Endometrium (tissue), 2 donors: Measurements from ENCODE around the gene CKLF.

Experiments
- FAIRE-seq: peaks from 2 replicates; lab custom pipeline; 2012; peaks lifted over from hg19 to GRCh38; lab: Jason Lieb, UNC
- donor health status: control.
- donor health status: control.

Gene CKLF

DNA sequence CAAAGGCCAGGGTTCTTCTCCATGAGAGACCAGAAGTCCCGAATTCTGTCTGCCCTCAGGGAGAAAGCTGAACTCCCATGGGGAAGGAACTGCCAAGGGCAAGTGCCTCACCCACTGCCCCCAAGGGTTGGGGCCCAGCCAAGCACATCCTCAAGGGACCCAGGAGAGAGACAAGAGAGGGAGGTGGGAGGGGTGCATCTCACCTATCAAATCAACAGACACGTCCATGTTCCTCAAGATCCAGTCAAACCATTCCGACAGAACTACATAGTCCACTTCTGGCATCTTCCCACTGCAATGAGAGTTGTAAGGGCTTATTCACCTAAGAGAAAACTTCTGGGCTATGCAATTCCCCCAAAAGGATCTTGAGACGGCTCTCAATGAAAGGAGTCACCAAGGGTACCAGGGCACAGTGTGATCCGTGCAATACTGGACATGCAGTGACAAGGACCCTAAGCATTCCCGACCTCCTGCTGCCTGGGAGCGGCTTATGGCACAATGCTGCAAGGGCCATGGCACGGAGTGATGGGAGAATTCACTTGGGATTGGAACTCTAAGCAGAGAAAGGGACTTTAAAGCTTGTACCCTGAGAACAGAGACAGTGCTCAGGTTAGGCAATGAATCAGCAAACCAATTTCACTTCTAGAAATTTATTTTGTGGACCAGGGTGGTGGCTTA, 34.7 kb upstream of the CKLF start:
- FAIRE-seq, result no peak

DNA sequence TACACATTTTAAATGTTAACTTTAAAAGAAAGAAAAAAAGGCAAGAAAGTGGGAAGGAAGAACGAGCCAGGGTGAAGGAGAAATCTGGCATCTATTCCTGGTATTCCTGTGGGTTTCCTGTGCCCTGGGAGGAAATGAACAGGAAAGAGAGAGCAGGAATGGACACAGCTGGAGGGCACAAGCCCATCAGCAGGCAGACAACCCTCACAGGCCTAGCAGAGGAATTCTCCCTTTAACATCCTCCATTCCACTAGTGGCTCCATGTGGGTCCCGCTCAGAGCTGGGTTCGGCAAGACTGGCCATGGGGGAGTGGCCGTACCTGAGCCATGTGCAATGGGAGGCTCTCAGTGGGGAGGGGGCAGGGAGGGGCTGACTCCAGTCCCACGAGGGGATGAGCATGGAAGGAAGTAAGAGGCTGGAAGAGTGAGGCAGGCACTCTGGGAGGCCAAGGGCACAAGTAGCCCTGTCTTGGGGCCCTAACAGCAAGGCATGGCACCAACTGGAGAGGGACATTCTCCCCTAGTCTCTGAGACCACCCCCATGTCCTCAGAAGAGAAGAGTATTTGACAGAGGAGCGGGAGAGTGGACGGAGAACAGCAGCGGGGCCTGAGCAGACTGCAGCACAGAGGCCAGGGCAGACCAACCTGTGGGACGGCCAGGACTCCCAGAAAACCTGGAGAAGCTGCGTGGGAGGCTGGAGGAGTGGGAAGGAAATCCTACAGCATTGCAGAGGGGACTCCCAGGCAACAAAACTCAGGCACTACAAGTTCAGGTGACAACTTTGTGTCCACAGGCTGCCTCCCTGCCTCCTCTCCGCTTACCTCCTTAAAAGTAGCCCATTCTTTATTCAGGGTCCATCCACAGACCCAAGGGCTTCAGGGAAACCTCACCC, 32.6 kb upstream of the CKLF start:
- FAIRE-seq, result no peak

DNA sequence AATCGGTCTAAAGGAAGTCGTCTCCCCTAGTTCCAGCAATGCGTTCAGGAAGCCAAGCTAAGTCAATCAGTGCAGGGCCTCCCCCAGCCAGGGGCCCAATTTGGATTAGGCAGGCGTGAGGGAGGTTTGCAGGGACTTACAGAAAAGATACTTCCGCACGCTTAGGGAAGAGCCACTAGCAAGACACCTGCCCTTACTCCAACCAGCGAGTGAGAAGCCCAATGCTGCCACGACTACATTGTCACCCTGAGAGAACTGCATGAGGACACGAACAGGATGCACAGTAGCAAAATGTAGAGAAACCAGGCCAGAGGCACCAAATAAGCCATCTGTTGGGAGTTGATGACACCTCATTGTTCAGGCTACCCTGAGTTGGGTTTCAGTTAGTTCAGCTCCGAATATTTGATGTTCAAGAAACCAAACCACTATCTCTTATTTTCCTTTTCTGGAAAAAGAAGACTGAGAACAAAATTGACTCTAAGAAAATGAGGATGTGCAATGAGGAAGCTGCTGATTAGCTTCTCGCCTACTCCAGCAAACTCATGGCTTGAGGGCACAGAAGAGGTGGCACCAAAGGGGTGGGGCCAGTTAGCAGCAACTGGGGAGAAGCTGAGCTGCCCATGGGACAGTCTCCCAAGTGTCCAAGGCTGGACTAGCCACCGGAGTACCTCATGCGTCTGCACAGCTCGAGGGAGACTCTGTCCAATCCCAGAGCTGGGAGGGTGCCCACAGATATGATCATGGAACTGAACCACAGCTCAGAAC, 31.8 kb upstream of the CKLF start:
- FAIRE-seq, result no peak

DNA sequence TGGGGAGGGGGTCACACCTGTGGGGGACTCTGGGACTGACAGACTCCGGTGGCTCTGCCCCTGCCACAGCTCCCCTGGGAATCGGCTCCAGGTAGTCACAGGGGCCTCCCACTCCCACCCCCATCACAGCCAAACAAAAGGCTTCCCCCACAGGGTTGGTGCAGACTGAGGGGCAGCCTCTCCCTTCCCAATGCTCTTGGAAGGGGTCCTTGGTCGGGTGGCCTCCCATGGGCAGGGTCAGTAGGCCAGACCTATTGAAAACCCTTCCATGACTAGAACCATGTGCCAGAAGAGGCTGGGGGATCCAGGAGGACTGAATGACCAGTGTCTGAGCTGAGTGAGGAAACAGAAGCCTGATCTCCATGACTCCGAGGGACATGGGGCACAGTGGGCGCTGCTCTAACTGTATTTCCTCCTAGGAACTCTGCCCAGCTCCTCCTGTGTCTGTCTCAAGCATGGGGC, 31.1 kb upstream of the CKLF start:
- no peak for FAIRE-seq

DNA sequence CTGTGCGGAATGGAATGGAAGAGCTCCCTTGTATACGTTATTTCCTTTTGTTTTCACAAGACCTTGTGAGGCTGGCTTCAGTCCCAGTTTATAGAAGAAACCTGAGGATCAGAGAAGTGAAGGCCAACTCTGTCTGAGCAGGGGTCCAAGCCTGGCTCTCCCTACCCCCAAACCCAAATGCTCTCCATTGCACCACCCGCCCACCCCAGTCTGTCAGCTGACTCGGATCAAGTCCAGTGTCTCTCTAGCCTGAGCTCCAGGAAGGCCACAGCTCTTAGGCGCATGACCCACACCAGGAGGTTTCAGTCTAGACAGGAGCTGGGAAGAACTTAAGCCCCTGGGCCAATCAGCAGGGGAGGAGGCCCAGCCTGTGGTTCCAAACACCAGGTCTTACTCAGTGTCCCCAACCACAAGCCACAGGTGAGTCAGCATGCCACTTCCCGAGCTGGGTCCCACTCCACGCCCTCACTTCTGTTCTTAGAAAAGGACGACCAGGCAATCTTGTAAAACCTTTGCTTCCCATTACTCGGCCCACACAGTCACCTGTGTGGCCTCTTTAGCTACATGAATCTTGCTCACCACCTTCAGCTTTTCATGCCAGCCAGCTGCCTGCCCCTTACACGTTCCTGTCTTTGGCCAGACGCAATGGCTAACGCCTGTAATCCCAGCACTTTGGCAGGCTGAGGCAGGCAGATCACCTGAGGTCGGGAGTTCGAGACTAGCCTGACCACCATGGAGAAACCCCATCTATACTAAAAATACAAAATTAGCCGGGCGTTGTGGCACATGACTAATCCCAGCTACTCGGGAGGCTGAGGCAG, 30.2 kb upstream of the CKLF start:
- FAIRE-seq, result no peak

DNA sequence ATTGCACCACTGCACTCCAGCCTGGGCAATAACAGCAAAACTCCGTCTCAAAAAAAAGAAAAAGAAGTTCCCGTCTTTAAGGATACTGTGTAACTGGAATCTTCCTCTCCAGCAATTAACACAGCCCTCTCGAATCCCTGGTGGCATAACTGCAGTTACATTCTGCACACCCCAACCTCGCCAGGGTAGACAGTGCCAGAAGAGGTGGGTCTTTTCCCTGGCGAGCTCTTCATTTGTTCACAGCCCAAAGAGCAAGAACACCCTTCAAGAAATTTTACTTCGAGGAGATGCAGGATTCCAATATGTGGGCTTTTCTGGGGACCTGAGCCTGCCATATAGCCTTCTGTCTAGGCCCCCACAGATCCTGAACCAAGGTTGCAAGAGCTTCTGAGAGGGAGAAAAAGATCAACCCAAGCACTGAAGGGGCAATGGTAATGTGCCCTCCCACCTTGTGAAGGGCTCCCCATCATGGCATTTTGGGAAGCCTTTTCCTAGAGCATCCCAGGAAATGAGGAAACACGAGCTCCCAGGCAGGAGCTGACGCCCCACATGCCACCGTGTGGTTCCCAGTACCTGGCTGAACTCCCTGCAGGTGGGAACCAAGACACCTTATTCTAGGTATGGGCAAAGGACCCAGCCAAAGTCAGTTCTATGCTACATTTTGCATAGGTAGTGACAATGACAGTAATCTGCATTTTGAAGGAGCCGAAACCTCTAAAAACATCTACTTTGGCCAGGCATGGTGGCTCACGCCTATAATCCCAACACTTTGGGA, 29.4 kb upstream of the CKLF start:
- FAIRE-seq, result no peak

DNA sequence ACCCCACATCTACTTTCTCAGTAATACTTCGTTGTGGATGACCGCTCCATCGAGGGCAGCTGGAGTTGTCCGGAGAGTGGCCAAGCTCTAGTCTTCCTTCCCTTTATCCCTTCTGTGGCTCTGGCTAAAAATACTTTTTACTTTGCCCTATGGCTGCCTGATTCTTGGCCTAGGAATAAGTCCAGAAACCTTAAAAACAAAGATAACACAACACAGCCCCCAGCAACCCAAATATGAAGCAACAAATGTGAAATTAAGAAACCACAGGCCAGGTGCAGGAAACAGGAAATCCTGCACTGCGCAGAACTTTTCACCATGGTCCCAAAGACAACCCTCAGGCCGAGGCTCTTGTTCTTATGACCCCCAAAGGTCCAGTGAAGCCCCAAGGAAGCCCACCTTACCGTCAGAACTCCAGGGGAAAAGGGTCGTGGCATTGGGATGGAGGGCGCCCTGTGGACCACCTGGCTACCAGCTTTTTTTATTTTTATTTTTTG, 28.5 kb upstream of the CKLF start:
- FAIRE-seq, result no peak

DNA sequence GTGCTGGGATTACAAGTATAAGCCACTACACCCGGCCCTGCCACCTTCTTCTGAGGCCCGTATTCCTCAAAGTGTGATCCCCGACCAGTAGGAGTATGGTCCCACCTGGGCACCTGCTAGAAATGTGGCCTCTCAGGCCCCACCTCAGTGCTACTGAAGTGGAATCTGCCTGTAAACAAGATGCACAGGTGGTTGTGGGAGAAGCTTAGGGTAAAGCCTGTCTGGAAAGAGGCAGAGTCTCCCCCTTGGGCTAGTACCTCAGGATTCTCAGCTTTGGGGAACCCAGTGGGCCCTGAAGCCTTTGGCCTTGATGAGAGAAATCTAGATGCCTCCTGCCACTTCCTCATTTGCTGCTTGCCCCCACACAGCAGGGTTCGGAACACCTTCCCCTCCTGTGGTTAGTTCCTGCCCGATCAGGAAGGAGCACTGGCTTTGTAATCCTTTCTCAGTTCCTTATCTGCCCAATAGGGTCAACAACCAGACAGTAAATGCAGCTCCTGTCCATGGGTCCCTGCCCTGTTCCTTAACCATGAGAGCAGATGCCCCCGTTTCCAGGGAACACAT, 27.7 kb upstream of the CKLF start:
- no peak for FAIRE-seq

DNA sequence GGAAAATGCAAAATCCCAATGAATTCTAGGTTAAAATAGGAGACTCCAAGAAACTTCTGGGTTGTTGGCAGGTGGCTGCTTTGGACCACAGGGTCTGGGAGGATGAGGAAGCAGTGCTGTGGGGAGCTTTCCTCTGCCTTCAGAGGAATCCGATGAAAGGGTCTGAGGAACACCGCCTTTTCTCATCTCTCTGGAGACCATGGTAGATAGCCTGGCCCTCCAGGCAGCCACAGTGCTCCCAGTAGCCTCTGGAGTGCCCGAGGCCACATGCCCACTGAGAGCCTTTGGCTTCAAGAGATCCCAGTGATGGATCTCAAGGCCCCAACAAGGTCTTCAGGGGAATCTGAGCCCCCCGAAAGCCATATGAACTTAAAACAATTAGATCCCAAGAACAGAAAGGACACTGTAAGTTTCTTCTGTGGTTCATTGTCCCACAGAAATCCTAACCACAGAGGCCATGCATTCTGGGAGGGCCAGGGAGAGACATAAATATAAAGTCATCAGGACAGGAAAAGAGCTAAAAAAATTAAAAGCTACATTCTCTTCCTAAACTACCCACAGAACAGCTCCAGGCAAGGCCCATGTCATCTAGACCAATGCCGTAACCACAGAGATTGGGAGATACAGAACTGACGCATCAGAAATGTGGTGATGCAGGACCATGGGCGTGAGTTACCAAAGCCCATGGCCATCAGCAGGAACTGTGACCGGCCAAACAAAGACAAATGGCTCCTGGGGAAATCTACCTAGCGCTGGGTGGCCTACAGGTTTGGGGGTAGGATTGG, 26.8 kb upstream of the CKLF start:
- FAIRE-seq, result no peak

DNA sequence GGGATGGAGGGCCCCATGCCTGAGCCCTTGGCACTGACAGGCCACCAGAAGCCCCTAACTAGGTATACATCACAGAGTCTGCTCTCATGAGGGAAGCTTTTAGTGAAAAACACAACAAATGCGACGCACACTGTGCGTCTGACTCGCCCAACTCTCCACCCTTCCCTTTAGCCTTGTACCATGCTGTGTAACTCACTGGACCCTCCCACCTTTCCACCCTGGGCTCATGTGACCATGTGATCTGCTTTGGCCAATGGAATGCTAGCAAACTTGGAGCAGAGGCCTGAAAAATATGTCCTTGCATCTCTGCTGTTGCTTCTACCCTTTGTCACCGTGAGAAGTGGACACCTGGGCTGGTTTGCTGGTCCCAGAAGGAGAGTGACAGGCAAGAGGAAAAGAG, 24.1 kb upstream of the CKLF start:
- no peak for FAIRE-seq

DNA sequence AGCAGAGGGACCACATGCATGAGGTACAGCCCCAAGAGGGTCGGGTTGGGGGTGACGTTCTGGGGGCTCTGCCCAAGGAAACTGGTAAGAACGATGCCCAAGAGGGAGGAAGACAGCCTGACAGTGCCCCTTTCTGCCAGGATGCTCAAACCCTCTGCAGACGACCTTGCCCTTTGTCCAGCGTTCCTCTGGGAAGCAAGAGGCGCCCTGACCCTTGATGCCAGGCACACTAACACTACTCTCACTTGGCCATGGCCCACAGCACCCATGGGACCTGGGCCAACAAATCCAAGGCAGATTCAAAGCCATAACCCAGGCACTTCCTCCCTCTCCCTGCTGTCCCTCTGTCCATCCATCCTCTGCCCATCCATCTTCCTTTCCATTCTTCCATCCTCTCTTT, 22.9 kb upstream of the CKLF start:
- FAIRE-seq, result no peak

DNA sequence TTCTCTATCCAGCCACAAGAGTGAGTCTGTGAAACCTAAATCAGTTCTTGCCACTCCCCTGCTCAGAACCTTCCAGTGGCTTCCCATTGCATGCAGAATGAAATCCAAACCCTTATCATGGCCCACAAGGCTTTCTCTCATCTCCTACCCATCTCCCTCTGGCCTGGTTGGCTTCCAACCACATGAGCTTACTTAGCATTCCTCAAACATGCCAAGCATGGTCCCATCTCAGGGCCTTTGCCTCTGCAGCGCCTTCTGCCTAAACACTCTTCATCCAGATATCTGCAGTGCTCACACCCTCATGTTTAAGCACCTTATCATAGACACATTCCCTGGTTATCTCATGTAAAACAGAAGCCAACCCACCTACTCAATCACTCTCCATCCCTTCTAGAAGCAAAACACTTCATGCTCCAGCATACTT, 18.0 kb upstream of the CKLF start:
- no peak for FAIRE-seq

DNA sequence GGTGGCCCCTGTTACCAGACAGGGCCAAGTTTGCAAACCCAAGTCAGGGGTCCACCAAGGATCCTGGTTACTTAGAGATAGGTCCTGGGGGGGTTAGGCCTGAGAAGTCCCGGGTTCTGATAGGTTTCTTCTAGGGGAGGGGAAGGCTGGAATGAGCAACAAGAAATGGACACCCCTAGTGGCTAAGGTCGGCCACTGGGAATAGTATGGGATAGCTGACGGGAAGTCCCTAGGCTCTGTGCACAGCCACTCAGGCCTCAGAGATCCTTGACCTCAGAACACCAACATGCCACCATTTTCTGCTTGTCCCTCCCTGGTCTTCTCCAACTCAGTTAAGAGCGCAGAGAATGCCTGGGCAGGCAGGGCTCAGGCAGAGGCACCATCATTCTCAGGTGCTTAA, 15.9 kb upstream of the CKLF start:
- no peak for FAIRE-seq

DNA sequence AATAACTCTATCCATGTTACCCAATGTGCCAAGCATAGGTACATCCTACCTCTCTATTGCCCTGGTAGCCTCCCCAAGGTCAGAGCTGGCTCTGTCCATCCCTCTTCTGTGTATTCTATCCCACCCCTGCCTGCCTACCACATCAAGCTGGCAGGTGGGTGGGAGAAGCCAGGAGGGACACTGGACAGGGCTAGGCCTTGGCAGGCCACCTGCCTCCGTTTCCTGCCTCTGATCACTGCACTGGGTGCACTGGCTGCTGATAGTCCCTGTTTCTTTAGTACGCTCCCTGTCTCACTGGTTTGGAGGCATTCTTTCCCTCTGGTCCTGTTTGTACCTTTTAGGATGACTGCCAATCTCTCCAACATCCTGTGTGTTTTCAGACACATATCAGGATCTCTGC, 15.1 kb upstream of the CKLF start:
- FAIRE-seq, result no peak

DNA sequence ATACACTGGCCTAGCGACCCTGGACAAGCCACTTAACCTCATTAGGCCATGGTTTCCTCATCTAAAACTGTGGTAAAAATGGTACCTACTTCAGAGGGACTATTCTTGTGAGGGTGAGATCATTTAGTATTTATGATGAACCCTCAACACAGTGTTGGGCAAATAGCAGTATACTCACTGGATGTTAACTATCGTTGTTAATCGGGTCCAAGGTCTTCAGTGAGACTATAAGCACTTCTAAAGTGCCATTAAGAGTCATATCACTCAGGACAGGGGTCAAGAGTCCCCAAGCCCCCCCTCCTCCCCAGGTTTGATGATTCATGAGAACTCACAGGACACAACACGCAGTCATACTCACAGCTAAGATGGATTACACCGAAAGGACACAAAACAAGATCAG, 13.5 kb upstream of the CKLF start:
- FAIRE-seq, result no peak

DNA sequence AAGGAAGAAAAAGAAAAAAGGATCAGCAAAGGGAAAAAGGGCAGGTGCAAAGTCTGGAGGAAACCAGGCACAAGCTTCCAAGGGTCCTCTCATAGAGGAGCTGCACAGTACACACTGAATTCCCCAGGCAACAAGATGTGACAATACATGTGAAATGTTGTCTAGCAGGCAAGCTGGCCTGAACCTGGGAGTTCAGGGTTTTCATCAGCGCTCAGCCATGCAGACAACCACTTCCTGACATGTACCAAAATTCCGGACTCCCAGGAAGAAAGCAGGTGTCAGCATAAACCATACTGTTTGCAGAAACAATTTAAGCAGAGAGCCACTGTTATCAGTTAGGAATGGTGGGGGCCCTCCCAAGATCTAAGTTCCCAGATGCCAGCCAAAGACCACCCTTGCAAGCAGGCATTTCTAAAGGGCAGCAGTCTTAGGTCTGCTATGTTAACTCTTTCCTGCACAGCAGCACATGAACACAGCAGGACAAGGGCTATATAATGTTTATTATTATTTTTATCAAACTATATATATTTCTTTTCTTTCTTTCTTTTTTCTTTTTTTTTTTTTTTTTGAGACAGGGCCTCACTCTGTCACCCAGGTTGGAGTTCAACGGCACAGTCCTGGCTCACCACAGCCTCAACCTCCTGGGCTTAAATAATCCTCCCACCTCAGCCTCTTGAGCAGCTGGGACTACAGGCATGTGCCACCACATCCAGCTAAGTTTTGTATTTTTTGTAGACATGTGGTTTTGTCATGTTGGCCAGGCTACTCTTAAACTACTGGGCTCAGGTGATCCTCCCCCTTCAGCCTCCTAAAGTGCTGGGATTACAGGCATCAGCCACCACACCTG, 12.5 kb upstream of the CKLF start:
- no peak for FAIRE-seq

DNA sequence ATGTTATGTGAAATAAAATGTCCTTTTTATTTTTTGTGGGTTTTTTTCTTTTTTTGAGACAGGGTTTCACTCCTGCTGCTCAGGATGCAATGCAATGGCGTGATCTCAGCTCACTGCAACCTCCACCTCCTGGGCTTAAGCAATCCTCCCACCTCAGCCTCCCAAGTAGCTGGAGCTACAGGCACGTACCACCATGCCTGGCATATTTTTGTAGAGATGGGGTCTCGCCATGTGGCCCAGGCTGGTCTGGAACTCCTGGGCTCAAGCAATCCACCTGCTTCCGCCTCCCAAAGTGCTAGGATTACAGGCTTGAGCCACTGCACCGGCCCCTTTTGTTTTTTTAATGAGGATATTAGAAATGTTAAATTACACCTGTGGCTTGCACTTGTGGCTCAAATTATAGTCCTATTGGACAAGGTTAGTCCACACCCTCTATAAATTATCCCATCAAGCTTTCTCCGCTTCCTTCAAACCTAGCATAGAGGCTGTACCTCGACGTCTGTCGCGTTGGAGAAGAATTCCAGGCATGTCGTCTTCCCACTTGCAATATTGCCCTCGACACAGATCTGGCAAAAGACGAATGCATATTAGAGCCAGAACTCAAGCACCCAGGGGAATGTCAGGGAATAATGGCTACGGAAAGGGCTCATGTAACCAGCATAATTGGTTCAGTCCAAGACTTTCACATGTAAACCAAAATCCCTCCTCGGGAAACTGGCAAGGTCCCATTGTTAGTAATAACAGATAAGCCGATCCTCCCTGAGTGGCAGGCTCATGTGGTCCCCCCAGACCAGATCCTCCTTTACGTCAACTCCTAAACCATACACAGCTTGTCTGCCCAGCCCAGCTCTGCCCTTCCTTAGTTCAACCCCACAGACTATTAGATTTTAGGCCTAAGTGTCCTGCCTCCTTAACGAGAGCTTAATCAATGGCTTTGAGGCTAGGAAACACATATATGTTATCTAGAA, 10.7 kb upstream of the CKLF start:
- FAIRE-seq, result no peak

DNA sequence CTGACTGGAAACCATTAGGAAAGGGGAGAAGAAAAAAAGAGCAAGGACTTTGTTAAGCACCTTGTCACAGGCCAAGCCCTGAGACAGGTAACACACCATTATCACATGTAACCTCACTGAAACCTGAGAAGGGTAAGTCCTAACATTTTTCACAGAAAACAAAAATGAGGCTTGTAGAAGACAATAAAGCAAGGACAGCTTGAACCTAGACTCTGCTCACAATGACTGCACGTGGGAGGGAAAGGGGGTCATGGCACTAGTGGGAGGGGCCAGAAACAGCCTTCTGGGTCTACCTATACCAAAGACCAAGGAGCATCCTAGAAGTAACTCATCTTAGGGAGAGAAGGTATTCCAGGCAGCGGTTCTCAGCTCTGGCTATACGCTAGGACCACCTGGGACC, 10.0 kb upstream of the CKLF start:
- FAIRE-seq, result no peak
